GM18511 (cell line): Measurements from ENCODE around the gene MRPL41.
"Not testable (repeated sequence)": the region's sequence is repeated elsewhere in the genome, so short reads cannot be mapped to it uniquely, and the experiment has no call there.

Source experiments
- ATAC-seq: cut with Tn5 transposase; IDR thresholded peaks from one replicate; pipeline ENCODE4 v1.9.1; 2021; ENCODE audit warnings: mild to moderate bottlenecking, moderate library complexity; ENCODE audit not compliant: unreplicated experiment

The MRPL41 gene

GRCh38 chr9:137550958-137551263, 768 bp upstream of the MRPL41 start:
- not testable (repeated sequence) for ATAC-seq

GRCh38 chr9:137552022-137552768, 516 bp downstream of the MRPL41 start:
- peak; percentile 28 for ATAC-seq

GRCh38 chr9:137553654-137554053, 2.0 kb downstream of the MRPL41 start:
- not testable (repeated sequence) for ATAC-seq

- ATAC-seq, result no peak
Observed at GRCh38 chr9:137554349-137554748, 2.7 kb downstream of the MRPL41 start.

- ATAC-seq, result no peak
Observed at GRCh38 chr9:137555179-137555578, 3.5 kb downstream of the MRPL41 start.

- ATAC-seq, result no peak
Observed at GRCh38 chr9:137556069-137556838, 4.6 kb downstream of the MRPL41 start.

- ATAC-seq, result no peak
Observed at GRCh38 chr9:137558127-137558526, 6.4 kb downstream of the MRPL41 start.

GRCh38 chr9:137564134-137564533, 12.5 kb downstream of the MRPL41 start:
- no peak for ATAC-seq

GRCh38 chr9:137564817-137565411, 13.2 kb downstream of the MRPL41 start:
- no peak for ATAC-seq

- not testable (repeated sequence) for ATAC-seq
Observed at GRCh38 chr9:137568445-137568844, 16.8 kb downstream of the MRPL41 start.

- ATAC-seq, result no peak
Observed at GRCh38 chr9:137569609-137570203, 18.0 kb downstream of the MRPL41 start.

- no peak for ATAC-seq
Observed at GRCh38 chr9:137570566-137570965, 18.9 kb downstream of the MRPL41 start.

- no peak for ATAC-seq
Observed at GRCh38 chr9:137574192-137574591, 22.5 kb downstream of the MRPL41 start.

- no peak for ATAC-seq
Observed at GRCh38 chr9:137575364-137575715, 23.7 kb downstream of the MRPL41 start.

- ATAC-seq, result no peak
Observed at GRCh38 chr9:137575716-137576411, 24.2 kb downstream of the MRPL41 start.

GRCh38 chr9:137578518-137579258, 27.0 kb downstream of the MRPL41 start, which contains the start of gene DPH7:
TSS of gene DPH7 (minus strand) at chr9:137578925. CDS start at chr9:137578777, 148 bp downstream.
- ATAC-seq, result peak; percentile 93

GRCh38 chr9:137579259-137579604, 27.6 kb downstream of the MRPL41 start:
- no peak for ATAC-seq

GRCh38 chr9:137580209-137580953, 28.7 kb downstream of the MRPL41 start:
- ATAC-seq, result no peak

GRCh38 chr9:137580954-137581322, 29.3 kb downstream of the MRPL41 start:
- ATAC-seq, result no peak
